CD4-positive, alpha-beta T cell treated with Interleukin-12 subunit alpha and Interleukin-12 subunit beta, for 1 hour (primary cell): Measurements from ENCODE around the gene TMEM11.

Experiments
- DNase-seq: peaks from one replicate; pipeline ENCODE4 v3.0.0-alpha.2; 2020

TMEM11 gene

GRCh38 chr17:21157586-21158370, 56.2 kb downstream of the TMEM11 start:
- no peak for DNase-seq

- DNase-seq: no peak
These were observed 61.2 kb downstream of the TMEM11 start for GRCh38 chr17:21152731-21153130.

GRCh38 chr17:21149621-21150020, 64.3 kb downstream of the TMEM11 start:
- no peak for DNase-seq
